Measurements from ENCODE around the gene CSTF3.

GRCh38 chr11:33197915-33198727 lies 36.8 kb upstream of the CSTF3 start:
- TF ChIP-seq, protein P1, sequence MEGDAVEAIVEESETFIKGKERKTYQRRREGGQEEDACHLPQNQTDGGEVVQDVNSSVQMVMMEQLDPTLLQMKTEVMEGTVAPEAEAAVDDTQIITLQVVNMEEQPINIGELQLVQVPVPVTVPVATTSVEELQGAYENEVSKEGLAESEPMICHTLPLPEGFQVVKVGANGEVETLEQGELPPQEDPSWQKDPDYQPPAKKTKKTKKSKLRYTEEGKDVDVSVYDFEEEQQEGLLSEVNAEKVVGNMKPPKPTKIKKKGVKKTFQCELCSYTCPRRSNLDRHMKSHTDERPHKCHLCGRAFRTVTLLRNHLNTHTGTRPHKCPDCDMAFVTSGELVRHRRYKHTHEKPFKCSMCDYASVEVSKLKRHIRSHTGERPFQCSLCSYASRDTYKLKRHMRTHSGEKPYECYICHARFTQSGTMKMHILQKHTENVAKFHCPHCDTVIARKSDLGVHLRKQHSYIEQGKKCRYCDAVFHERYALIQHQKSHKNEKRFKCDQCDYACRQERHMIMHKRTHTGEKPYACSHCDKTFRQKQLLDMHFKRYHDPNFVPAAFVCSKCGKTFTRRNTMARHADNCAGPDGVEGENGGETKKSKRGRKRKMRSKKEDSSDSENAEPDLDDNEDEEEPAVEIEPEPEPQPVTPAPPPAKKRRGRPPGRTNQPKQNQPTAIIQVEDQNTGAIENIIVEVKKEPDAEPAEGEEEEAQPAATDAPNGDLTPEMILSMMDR (optimal IDR thresholded peaks at IDR 0.05 in 1 of 3, IDR thresholded peaks at IDR 0.05 in 1 of 3, conservative IDR thresholded peaks at IDR 0.05 in 1 of 3; ENCODE audit: extremely low read depth in 1 of 3, insufficient read depth in 2 of 3, low read length in 3 of 3) = no peak
- TF ChIP-seq EZH2 (IDR thresholded peaks at IDR 0.05; ENCODE audit: low read length) = no peak

Measured in keratinocyte (primary cell).